H9 (cell line): Measurements from ENCODE around the gene WNT3. TPM values are rescaled to one million over a fixed set of nuclear protein-coding genes. Genes with fewer than 3 reads are reported as not detected.

Experiments
- DNase-seq: peaks from one replicate; pipeline ENCODE4 v3.0.0-alpha.2; 2017
- H2AFZ ChIP-seq: one replicate; pipeline ENCODE4 v1.6.1; 2013; ENCODE audit warnings: mild to moderate bottlenecking, low read length, control low read depth, moderate library complexity
- H2AK5ac ChIP-seq: 2 replicates; pipeline ENCODE4 v1.6.1; 2013; ENCODE audit warnings: low read length, control low read depth, mixed read lengths; ENCODE audit not compliant: insufficient read length
- H2BK120ac ChIP-seq: one replicate; pipeline ENCODE4 v1.6.1; 2013; ENCODE audit warnings: low read depth, mild to moderate bottlenecking, low read length, control low read depth, inconsistent platforms; ENCODE audit not compliant: poor library complexity, severe bottlenecking
- H2BK12ac ChIP-seq: 2 replicates; pipeline ENCODE4 v1.6.1; 2013; ENCODE audit warnings: low read length, control low read depth, mixed read lengths, low read depth; ENCODE audit not compliant: insufficient read length
- H2BK15ac ChIP-seq: 2 replicates; pipeline ENCODE4 v1.6.1; 2013; ENCODE audit warnings: low read depth, low read length, control low read depth
- H2BK20ac ChIP-seq: one replicate; pipeline ENCODE4 v1.6.1; 2013; ENCODE audit warnings: low read depth, mild to moderate bottlenecking, low read length, control low read depth, inconsistent platforms; ENCODE audit not compliant: poor library complexity, severe bottlenecking
- H2BK5ac ChIP-seq: 2 replicates; pipeline ENCODE4 v1.6.1; 2013; ENCODE audit warnings: low read length, control low read depth, mixed read lengths; ENCODE audit not compliant: insufficient read length
- H3K14ac ChIP-seq: 2 replicates; pipeline ENCODE4 v1.6.1; 2013; ENCODE audit warnings: low read length, control low read depth; ENCODE audit not compliant: insufficient read depth
- H3K18ac ChIP-seq: 2 replicates; pipeline ENCODE4 v1.6.1; 2013; ENCODE audit warnings: low read depth, mild to moderate bottlenecking, mixed read lengths, low read length, control low read depth; ENCODE audit not compliant: insufficient read length
- H3K23ac ChIP-seq: 2 replicates; pipeline ENCODE4 v1.6.1; 2013; ENCODE audit warnings: low read length, control low read depth, mixed read lengths, low read depth; ENCODE audit not compliant: insufficient read length
- H3K23me2 ChIP-seq: 2 replicates; pipeline ENCODE4 v1.6.1; 2013; ENCODE audit warnings: low read depth, mild to moderate bottlenecking, mixed read lengths, low read length, control low read depth; ENCODE audit not compliant: insufficient read length, poor library complexity, severe bottlenecking
- H3K27ac ChIP-seq: 2 replicates; pipeline ENCODE4 v1.5.1; 2013; ENCODE audit warnings: low read length, control low read depth, mixed read lengths, low read depth; ENCODE audit not compliant: insufficient read length
- H3K27me3 ChIP-seq: 2 replicates; pipeline ENCODE4 v1.6.1; 2013; ENCODE audit warnings: low read length, control low read depth, inconsistent platforms; ENCODE audit not compliant: insufficient read depth
- H3K4ac ChIP-seq: 2 replicates; pipeline ENCODE4 v1.6.1; 2013; ENCODE audit warnings: low read depth, mild to moderate bottlenecking, control low read depth, inconsistent platforms, low read length, moderate library complexity
- H3K4me1 ChIP-seq: 2 replicates; pipeline ENCODE4 v1.6.1; 2013; ENCODE audit warnings: low read length, control low read depth, inconsistent platforms; ENCODE audit not compliant: insufficient read depth
- H3K4me2 ChIP-seq: 2 replicates; pipeline ENCODE4 v1.6.1; 2013; ENCODE audit warnings: low read length, control low read depth, mixed read lengths; ENCODE audit not compliant: insufficient read length, insufficient read depth
- H3K56ac ChIP-seq: 2 replicates; pipeline ENCODE4 v1.6.1; 2013; ENCODE audit warnings: low read depth, mild to moderate bottlenecking, mixed read lengths, low read length, control low read depth; ENCODE audit not compliant: insufficient read length
- H3K79me1 ChIP-seq: 2 replicates; pipeline ENCODE4 v1.6.1; 2013; ENCODE audit warnings: low read depth, mild to moderate bottlenecking, moderate library complexity, low read length, control low read depth, inconsistent platforms; ENCODE audit not compliant: insufficient read depth, poor library complexity, severe bottlenecking
- H3K79me2 ChIP-seq: 2 replicates; pipeline ENCODE4 v1.6.1; 2013; ENCODE audit warnings: low read length, control low read depth, inconsistent platforms; ENCODE audit not compliant: insufficient read depth
- H3K9ac ChIP-seq: 2 replicates; pipeline ENCODE4 v1.6.1; 2013; ENCODE audit warnings: low read length, control low read depth, mixed read lengths; ENCODE audit not compliant: insufficient read length; ENCODE audit errors: extremely low read depth
- H3K9me3 ChIP-seq: one replicate; pipeline ENCODE4 v1.6.1; 2013; ENCODE audit warnings: low read depth, low read length, inconsistent platforms; ENCODE audit not compliant: control insufficient read depth
- H3T11ph ChIP-seq: one replicate; pipeline ENCODE4 v1.6.1; 2013; ENCODE audit warnings: mild to moderate bottlenecking, low read length, control low read depth, inconsistent platforms
- H4K20me1 ChIP-seq: one replicate; pipeline ENCODE4 v1.6.1; 2013; ENCODE audit not compliant: control insufficient read depth, insufficient read length, insufficient read depth
- H4K5ac ChIP-seq: 2 replicates; pipeline ENCODE4 v1.6.1; 2013; ENCODE audit warnings: low read depth, mild to moderate bottlenecking, mixed read lengths, low read length, control low read depth; ENCODE audit not compliant: insufficient read length
- H4K8ac ChIP-seq: replicated peaks from 2 replicates; pipeline ENCODE4 v1.6.1; 2013; ENCODE audit warnings: low read length, control low read depth, mixed read lengths, low read depth; ENCODE audit not compliant: insufficient read length
- H4K91ac ChIP-seq: 2 replicates; pipeline ENCODE4 v1.6.1; 2013; ENCODE audit warnings: low read depth, mild to moderate bottlenecking, moderate library complexity, mixed read lengths, low read length, control low read depth; ENCODE audit not compliant: insufficient read length
- H3K27ac Mint-ChIP-seq, 3 experiments: 2 replicates in 2 of 3; 3 replicates in 1 of 3; pipeline ENCODE4 v1.8.0; 2020 to 2021; ENCODE audit warnings: mixed read lengths in 3 of 3, mild to moderate bottlenecking in 1 of 3, moderate library complexity in 1 of 3
- H3K27me3 Mint-ChIP-seq: 2 replicates; pipeline ENCODE4 v1.8.0; 2021; ENCODE audit warnings: low read depth, mild to moderate bottlenecking, moderate library complexity, mixed read lengths
- H3K36me3 Mint-ChIP-seq, 3 experiments: 2 replicates in 2 of 3; 3 replicates in 1 of 3; pipeline ENCODE4 v1.8.0; 2020 to 2021; ENCODE audit warnings: low read depth in 3 of 3, mixed read lengths in 3 of 3; ENCODE audit not compliant: insufficient read depth in 1 of 3
- H3K4me1 Mint-ChIP-seq, 2 experiments: 2 replicates each; pipeline ENCODE4 v1.8.0; 2020; ENCODE audit warnings: mixed read lengths in 2 of 2
- H3K4me3 Mint-ChIP-seq, 2 experiments: 2 replicates in 1 of 2; 3 replicates in 1 of 2; pipeline ENCODE4 v1.8.0; 2020 to 2021; ENCODE audit warnings: mild to moderate bottlenecking in 2 of 2, mixed read lengths in 2 of 2, moderate library complexity in 1 of 2
- H3K9me3 Mint-ChIP-seq, 2 experiments: 2 replicates in 1 of 2; 3 replicates in 1 of 2; pipeline ENCODE4 v1.8.0; 2020; ENCODE audit warnings: mild to moderate bottlenecking in 2 of 2, mixed read lengths in 2 of 2, moderate library complexity in 1 of 2
- CTCF ChIP-seq: fragments of 200-600 bp; sonication (generic); conservative IDR thresholded peaks from 3 replicates; pipeline ENCODE4 v1.8.0; 2021; ENCODE audit warnings: antibody characterized with exemption, mild to moderate bottlenecking
- WGBS: extraction: QIAGEN DNeasy Blood & Tissue Kit; methylation state at CpG from one replicate; pipeline ENCODE4 v1.1.7; 2013; ENCODE audit warnings: missing lambda C conversion rate, low lambda C conversion rate, mixed read lengths; ENCODE audit not compliant: insufficient read length; ENCODE audit errors: extremely low coverage; 5-methylcytosine and 5-hydroxymethylcytosine counted together
- total RNA-seq: library from RNA; stranded (reverse); gene quantifications from 2 replicates; pipeline ENCODE4 v1.2.1, GENCODE V29; 2021

The WNT3 gene
- total RNA-seq, 1 experiment from 2014 or later = 22.4 TPM

- Histone ChIP-seq H3K9me3 (no peaks in the 10 kb centered on the region), H4K5ac (no peak overlapping the region), H3K27ac (no peak overlapping the region), H2BK5ac (no peak overlapping the region), H4K8ac (no peak overlapping the region), H3K56ac (no peak overlapping the region), H3K23me2 (no peaks in the 10 kb centered on the region), H2BK120ac (no peak overlapping the region), H2AFZ (no peak overlapping the region), H2AK5ac (no peak overlapping the region), H3K23ac (no peak overlapping the region), H3K9ac (no peak overlapping the region), H4K91ac (no peak overlapping the region), H3K27me3 (peaks cover 17% of the 10 kb centered on the region; the same call in 1 of the 2 replicates), H3K4me2 (no peak overlapping the region), H3K14ac (no peak overlapping the region), H3K18ac (no peak overlapping the region), H3T11ph (no peak overlapping the region), H3K79me2 (no peaks in the 10 kb centered on the region), H3K79me1 (no peaks in the 10 kb centered on the region), H2BK20ac (no peak overlapping the region), H3K4me1 (peaks cover 3% of the 10 kb centered on the region; the same call in 1 of the 2 replicates), H4K20me1 (no peaks in the 10 kb centered on the region), H2BK15ac (no peak overlapping the region), H3K4ac (no peak overlapping the region), H2BK12ac (no peak overlapping the region)
- peaks cover 2 to 8% (median 3%) of the 10 kb centered on the region in 3 experiments; a peak in 4 of 7 replicates for H3K36me3 Mint-ChIP-seq
- H3K4me3 Mint-ChIP-seq = no peak overlapping the region
- WGBS = no CpG with 5 or more reads among the region's 12 CpGs
- DNase-seq = no peak
- H3K4me1 Mint-ChIP-seq = peaks cover 32 to 47% of the 10 kb centered on the region in 2 experiments
- H3K9me3 Mint-ChIP-seq = peaks cover 0 to 3% of the 10 kb centered on the region in 2 experiments; a peak in 1 of 5 replicates
- TF ChIP-seq CTCF = no peak
- H3K27ac Mint-ChIP-seq = no peak overlapping the region
- peaks cover 81% of the 10 kb centered on the region for H3K27me3 Mint-ChIP-seq
Observed at GRCh38 chr17:46776298-46777005, 42.0 kb downstream of the WNT3 start.
